HUDEP-2 (cell line): Measurements from ENCODE around the gene ARHGAP42.

Experiments
- DNase-seq, 76 experiments: peaks; one replicate each; lab custom pipeline; 2025; ENCODE audit not compliant: unreplicated experiment in 76 of 76; lab: John Stamatoyannopoulos, UW

ARHGAP42 gene

DNA sequence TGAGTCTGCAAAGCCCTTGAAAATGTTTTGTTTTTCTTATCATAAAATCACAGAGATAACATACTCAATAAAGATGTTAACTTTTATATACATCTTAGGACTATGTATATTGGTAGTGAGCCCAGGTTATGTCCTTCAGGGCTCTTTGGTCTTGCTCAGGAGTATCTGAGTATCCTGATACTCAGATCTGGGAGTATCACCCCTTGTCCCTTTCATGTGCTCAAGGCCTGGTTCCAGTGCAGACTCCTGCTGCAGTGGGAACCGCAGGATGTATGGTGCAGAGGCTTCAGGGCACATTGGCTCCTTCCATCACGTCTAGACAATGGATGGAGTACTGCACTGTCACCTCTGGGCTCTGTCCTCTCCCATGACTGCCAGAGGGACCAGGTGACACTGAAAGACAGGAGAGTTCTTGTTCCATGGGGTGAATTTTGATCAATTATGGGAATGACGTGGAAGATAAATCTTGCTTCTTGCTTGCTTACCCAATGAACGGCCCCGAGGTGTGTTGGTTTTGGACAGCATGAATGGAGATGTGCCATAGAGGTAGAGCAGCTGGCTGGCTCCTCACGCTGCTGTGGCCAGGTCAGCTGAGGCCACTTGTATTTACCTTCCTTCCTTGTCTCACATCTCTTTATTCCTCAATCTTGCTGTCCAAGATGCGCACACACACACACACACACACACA lies 215.5 kb downstream of the ARHGAP42 start:
- no peak for DNase-seq

DNA sequence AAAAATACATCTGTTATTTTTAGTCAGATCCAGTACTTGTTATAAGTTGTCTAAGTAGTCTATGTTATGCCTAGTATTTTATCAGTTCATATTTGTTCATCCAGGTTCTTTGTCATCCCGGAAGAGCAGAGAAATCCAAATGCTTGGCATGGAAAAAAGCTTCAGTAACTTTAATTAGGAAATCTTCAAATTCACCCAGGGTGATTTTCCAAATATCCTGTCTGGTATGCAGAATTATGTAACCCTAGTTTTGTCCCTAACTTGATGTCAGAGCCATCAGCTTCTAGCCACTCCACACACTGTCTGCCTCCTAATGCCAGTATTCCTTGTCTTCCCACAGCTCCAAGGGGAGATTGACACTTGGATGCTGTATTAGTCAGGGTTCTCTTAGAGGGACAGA lies 216.2 kb downstream of the ARHGAP42 start:
- no peak for DNase-seq

DNA sequence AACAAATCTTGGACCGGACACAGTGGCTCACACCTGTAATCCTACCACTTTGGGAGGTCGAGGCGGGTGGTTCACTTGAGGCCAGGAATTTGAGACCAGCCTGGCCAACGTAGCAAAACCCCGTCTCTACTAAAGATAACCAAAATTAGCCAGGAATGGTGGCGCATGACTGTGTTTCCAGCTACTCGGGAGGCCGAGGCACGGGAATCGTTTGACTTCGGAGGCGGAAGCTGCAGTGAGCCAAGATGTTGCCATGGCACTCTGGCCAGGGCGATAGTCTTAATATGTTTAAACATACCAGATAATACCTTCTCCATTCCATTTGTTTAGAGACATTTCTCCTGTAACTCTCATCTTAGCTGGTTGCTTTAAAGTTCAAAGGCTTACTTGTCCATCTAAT lies 218.6 kb downstream of the ARHGAP42 start:
- no peak for DNase-seq

DNA sequence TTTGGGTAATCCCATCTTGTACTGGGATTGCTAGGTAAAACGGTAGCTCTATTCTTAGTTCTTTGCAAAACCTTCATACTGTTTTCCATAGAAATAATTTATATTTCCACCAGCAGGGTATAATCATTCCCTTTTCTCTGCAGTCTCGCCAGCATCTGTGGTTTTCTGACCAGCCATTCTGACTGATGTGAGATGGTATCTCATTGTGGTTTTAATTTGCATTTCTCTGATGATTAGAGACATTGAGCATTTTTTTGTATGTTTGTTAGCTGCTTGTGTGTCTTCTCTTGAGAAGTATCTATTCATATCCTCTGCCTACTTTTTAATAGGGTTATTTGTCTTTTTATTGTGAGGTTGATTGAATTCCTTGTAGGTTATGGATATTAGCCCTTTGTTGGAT lies 221.7 kb downstream of the ARHGAP42 start:
- peak in 6 of 76 experiments; percentile 2 to 52 (median 8) for DNase-seq

DNA sequence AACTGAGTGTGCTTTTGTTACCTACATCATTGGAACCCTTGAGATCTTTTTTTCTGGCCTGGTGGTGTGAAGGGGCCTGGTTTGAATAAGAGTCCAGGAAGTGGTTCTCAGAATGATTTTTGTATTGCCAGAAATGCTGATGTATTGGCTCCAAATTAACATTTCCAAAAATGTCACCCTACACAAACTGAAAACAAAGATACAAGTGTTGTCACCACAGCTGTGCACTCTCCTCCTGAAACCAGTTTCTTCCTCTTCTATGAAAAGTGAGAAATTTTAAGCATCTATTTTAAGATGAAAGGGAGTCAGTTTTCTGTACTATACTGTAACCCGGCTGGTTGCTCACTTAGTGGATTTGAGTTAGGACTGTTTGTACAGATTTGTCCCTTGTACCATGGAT lies 223.7 kb downstream of the ARHGAP42 start:
- no peak for DNase-seq

DNA sequence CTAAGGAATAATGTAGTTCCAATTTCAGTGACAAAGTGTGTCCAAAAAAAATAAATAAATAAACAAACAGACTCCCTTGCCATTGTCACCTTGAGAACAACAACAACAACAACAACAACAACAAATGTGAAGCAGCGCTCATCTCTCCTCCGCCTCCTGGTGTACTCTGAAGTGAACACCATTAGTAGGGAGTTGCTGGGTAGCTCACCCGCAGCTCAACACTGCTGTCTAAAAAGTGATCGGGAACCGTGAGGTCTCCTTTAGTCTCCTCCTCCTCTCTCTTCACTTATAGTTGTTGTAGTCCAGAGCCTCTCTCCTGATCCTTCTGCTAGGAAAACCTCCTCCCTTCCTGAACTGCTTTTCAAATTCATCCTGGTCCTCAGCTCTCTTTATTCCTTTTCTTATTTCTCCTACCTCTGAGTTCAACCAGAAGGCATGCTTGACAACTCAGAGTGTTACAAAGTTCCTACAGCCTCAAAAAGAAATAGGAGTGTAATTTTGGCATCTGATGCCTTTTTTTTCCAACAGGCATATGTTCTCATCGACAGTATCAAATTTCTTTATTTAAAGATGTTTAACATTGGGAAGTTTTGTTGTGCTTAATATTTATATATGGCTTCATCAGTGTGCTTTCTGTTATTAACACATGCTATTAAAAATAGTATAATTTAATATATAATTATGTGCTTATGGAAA lies 227.5 kb downstream of the ARHGAP42 start:
- no peak for DNase-seq

DNA sequence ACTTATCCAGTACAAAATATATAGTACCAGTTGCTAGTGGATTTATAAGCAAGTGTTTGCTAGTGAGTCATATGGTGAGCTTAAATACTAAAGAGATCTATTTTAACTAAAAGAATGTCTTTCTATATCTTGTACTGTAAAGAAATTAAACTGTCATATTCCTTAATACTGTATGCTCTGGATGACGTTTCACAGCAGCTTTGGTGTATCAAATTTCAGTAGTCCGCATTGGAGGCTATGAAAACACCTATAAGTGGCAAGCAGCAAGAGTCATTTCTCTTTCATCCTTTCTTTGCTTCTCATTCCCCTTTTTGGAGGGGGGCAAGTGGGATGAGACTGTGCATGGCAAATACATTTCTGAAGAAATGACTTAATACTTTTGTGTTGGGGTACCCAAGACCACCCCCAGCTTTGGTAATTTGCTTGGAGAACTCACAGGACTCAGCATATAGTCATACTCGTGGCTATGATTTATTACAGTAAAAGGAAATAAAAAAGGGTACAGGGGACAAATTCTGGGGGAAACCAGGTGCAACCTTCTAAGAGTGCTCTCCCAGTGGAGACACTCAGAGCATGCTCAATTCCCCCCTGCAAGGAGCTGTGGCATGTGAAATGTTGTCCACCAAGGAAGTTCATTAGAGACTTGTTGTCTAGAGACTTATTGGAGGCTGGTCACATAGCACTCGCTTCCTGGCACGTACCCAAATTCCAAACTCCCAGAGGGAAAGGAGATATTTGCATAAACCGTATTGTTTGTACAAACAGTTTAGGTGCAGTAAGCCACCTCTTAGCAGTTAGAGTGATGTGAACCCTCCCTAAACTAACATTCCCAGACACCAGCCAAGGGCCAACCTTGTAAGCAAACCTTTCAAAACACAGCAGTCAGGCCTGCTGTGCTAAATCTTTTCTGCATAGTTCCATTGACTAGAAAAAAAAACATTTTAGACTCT lies 231.7 kb downstream of the ARHGAP42 start:
- DNase-seq = no peak

DNA sequence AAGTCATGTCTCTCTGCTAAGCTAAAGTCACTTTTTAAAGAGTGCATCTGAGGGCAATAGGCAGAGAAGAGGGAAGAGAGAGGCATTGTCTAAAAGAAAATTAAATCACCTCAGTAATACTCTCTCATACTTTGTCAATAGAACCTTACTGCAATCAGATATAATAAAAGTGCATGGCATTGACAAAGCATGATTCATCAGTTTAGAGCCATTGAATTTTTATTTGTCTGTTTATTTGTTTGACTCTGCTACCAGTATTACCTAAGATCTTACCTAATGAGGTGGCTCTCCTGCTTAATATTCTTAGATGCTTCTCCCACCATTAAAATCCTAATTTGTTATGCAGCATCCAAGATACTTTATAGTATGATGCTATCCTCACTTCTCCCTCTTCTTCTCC lies 233.5 kb downstream of the ARHGAP42 start:
- no peak for DNase-seq

DNA sequence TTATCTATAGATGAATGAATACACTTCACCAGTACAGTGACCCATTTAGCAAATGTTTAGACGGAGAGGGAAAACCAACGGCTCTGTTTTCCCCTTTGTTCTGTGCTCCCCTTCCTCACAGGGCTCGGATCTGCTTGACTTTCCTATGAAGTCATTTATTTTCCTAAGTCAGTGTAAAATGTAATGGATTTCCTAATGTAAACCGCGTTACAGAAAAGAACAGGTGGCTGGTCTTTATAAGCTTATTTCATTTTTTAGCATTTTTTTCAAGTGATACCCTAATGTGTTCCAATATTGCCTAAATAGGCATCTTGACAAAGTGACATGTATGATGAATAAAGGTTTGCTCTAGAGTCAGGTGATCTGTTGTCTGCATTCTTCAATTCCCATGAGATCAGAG lies 235.0 kb downstream of the ARHGAP42 start:
- DNase-seq = no peak

DNA sequence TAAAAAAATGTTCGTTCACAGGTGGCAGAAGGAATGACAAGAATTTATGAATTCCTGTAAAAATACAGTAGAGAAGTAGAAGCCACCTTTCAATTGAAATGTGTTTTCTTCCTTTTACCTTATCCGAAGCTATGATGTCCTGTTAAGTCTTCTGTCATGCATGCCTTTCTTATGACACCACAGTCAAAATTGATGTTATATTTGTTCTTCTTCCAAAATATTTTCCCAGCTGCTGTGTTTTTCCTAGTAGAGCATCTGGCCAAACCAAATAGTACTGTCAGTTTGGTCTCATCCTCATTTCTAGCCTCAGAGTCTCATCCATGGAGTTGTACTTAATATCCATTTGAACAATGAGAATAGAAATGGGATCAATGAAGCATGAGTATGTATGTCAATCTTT lies 236.5 kb downstream of the ARHGAP42 start:
- DNase-seq = no peak

DNA sequence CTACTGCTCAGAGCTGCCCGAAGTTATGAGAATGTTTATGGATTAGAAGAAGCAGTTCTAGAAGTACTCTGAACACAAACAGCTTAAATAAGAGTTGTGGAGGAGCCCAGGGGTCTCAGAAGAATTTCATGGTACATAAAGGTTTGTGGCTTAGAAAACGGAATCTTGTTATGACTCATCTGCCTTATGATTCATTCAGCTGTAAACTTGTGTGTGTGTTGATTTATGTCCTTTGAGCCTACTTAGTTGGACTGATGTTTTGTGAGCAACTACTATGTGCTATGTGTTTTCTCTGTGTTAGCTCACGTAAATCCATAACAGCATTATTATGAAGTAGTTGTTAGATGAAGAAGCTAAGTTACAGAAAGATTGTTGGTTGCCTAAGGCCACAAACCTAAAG lies 238.8 kb downstream of the ARHGAP42 start:
- no peak for DNase-seq

DNA sequence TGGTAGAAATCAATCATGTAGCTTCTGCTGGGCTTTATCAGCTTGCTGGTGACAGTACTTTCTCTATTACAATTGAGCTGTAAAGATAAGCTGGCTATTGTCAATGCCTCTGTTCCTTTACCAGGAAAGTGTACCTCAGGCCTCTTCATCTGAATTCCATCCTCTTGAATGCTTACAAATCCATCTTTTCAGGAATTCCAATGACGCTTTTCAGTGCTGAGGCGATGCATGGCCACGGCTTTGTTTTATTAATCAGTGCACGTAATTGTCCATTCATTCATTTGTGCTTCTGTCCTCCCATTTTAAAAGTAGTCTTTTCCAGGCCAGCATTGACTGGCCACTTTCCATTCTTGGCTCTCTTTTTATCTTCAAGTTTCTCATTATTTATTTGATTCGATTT lies 240.5 kb downstream of the ARHGAP42 start:
- peak in 1 of 76 experiments; percentile 1 for DNase-seq

DNA sequence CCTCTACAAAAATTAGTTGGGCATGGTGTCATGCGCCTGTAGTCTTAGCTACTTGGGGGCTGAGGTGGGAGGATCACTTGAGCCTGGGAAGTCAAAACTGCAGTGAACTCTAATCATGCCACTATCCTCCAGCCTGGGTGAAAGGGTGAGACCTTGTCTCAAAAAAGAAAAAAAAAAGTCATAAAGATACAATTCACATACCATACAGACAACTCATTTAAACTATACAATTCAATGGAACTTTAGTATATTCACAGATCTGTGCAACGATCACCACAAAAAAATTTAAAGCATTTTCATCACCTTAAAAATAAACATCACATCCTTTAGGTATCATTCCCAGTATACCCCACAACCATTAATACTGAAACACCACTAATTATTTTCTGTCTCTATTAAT lies 241.3 kb downstream of the ARHGAP42 start:
- DNase-seq = no peak

DNA sequence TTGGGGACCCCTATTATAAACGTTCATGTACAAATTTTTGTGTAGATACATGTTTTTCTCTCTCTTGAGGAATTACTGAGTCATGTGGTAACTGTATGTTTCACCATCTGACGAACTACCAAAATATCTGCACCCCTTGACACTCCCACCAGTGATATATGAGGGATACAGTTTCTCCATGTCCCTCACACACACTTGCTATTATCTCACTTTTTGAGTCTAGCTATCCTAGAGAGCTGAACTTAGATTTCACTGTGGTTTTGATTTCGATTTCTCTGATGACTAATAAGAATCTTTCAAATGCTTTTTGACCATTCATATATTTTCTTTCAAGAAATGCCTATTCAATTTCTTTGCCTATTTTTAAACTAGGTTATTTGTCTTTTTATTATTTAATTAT lies 242.3 kb downstream of the ARHGAP42 start:
- DNase-seq = no peak

DNA sequence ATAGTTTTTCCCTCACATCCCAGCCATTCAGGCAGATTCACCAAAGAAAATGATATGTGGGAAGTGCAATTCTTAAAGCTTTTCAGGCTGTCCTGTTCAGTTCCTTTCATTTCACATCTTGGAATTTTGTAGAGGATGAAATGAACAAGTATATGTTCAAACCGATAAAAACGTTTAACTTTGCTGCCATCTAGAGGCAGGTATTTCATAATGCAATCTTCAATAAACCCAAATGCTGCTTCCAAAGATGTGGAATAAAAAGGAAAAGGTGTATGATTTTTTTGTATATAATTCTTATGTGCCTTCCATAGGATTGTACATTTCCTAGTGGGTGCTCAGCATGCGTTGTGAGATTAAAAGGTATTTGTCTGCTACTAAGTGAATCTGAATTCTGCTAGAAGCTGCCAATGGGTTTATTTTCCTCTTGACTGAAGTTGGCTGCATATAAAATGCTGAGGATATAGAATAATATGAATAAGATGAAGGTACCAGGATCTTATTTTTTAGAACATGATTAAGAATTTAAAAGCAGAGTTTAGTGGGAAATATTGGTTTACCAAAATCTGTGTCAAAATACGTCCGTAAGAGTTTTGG lies 243.2 kb downstream of the ARHGAP42 start:
- DNase-seq = peak in 19 of 76 experiments; percentile 3 to 53 (median 28)

DNA sequence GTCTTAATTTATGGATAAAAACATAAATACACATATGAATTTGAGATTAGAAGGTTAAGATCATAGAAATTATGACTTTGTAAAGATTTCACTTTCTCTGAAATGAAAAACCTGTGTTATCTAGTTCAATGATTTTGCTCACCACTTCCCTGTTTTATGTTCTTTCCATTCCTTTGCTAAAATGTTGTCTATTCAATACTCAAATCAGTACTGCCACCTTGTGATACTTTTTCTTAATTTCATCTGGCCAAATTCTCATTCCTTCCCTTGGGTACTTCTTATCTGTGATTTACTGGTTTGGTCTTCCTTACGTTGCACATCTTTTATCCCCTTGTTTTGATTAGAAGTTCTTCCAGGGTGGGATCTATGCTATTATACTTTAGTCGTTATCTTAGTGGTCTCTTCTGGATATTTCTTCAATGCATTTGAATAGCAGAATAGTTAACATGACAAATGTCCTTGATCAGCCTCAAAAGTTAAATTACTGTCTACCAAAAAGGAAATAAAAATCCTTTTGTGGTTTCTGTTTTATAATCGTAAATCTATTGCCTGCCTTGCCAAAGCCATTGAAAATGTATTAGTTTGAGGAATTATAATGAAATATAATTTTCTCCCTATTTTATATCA lies 245.5 kb downstream of the ARHGAP42 start:
- DNase-seq = peak in 24 of 76 experiments; percentile 9 to 66 (median 32)

DNA sequence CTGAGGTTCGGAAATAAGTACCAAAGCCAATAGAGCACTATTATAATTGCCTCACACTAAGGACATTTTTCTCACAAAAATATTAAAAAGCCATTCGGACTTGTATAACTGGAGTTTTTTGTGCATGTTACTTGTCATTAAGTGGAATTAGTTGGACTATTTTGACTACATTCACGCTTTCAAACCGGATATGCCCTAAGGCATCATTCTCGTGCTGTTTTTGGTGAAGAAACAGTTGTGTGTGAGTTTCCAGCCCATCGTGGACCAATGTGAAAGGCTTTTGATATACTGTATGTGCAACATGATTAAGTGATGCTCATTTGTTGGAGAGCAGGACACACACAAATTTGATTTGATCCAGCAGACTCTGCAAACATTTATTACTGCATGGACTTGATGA lies 249.7 kb downstream of the ARHGAP42 start:
- no peak for DNase-seq

DNA sequence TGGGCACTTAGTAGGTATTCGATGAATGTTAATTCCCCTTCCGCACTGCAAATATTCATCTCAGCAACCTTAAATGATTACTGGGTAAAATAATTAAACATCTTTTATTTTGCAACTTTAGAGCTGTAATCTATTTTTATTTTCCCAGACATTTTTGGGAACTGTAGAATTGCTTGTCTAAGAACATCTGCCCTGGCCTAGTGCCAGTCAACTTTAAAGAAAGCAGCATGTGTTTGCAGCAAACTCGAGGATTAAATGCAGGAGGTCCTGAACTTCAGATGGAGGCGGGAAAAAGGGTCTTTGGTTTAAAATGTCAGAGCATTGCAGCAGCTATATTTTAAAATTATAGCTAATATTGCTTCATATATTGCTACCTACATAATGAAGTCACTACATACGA lies 252.5 kb downstream of the ARHGAP42 start:
- no peak for DNase-seq

DNA sequence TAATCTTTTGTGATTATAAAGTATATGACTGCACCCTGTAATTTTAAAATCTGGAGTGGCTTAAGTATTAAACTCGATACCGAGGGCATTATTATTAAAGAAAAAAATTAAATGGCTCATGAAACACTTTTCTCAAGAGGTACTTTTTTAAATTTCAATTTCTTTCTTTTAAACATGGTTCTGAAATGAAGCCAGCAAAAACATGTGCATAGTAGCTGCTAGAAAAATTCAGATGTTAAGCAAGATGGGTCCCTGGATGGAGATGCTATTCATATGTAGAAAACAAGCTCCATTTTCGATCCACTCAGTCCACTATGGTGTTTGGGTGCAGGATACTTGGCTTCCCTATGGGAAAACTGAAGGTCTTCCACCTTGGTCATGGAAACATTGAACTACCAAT lies 253.0 kb downstream of the ARHGAP42 start:
- no peak for DNase-seq

DNA sequence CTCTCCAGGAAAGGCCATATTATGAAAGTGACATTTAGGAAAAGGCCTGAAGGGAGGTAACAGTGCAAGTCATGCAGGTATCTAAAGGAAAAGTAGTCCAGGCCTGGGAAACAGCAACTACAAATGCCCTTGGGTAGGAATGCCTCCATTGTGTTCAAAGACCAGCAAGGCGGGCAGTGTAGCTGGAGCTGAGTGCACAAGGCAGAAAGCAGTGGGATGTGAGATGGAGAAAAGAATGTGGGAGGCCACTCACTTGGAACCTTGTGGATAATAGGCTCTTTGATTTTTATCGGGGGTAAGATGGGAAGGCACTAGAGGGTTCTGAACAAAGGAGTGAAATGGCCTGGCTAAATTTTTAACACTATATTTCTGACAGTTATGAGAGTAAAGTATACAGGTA lies 253.9 kb downstream of the ARHGAP42 start:
- DNase-seq = no peak
